Right atrium auricular region (tissue), 2 donors: ENCODE results near the gene AGAP1. TPM values are rescaled to one million over a fixed set of nuclear protein-coding genes. Genes with fewer than 3 reads are reported as not detected.

Experiments used
- DNase-seq: peaks from one replicate; pipeline ENCODE4 v3.0.0-alpha.2; 2019; ENCODE audit warnings: low spot score
- H3K27ac ChIP-seq, 2 donors: fragments of 200-600 bp; sonication (generic); 1 replicate in 1 of 2; 2 replicates in 1 of 2; pipeline ENCODE4 v1.5.1; 2016 to 2019
- H3K27me3 ChIP-seq, 2 donors: fragments of 200-600 bp; sonication (generic); one replicate each; pipeline versions ENCODE4 v1.5.1 to v1.6.0; 2017 to 2019
- H3K36me3 ChIP-seq: fragments of 200-600 bp; sonication (generic); one replicate; pipeline ENCODE4 v1.5.1; 2016
- H3K4me1 ChIP-seq, 2 donors: fragments of 200-600 bp; sonication (generic); one replicate each; pipeline versions ENCODE4 v1.5.1 to v1.6.0; 2017 to 2019
- H3K4me3 ChIP-seq, 2 donors: fragments of 200-600 bp; sonication (generic); 1 replicate in 1 of 2; 2 replicates in 1 of 2; pipeline ENCODE4 v1.5.1; 2017 to 2019; ENCODE audit warnings: mild to moderate bottlenecking in 1 of 2, moderate library complexity in 1 of 2
- H3K9me3 ChIP-seq, 2 donors: fragments of 200-600 bp; sonication (generic); one replicate each; pipeline ENCODE4 v1.5.1; 2019
- total RNA-seq, 2 donors: library from RNA; depleted of rRNA; stranded (reverse); fragments of >200 nt; gene quantifications; one replicate each; pipeline ENCODE4 v1.1.0, GENCODE V29; 2016
- TF ChIP-seq, protein P1 (sequence below), 2 donors: fragments of 200-600 bp; sonication (generic); IDR thresholded peaks; one replicate each; pipeline ENCODE4 v1.5.1; 2019; ENCODE audit warnings: antibody characterized with exemption in 2 of 2

Gene AGAP1
- total RNA-seq, 2 donors from 2014 or later, result 11.6 to 17.2 TPM

GRCh38 chr2:236113948-236114347, 620.1 kb downstream of the AGAP1 start:
- Histone ChIP-seq H3K9me3 (no peaks in the 10 kb centered on the region), H3K27ac (no peak overlapping the region), H3K27me3 (no peaks in the 10 kb centered on the region), H3K4me3 (no peak overlapping the region), H3K4me1 (peaks cover 0 to 2% of the 10 kb centered on the region in 2 donors), H3K36me3 (no peaks in the 10 kb centered on the region)
- no peak for DNase-seq
- TF ChIP-seq, protein P1, sequence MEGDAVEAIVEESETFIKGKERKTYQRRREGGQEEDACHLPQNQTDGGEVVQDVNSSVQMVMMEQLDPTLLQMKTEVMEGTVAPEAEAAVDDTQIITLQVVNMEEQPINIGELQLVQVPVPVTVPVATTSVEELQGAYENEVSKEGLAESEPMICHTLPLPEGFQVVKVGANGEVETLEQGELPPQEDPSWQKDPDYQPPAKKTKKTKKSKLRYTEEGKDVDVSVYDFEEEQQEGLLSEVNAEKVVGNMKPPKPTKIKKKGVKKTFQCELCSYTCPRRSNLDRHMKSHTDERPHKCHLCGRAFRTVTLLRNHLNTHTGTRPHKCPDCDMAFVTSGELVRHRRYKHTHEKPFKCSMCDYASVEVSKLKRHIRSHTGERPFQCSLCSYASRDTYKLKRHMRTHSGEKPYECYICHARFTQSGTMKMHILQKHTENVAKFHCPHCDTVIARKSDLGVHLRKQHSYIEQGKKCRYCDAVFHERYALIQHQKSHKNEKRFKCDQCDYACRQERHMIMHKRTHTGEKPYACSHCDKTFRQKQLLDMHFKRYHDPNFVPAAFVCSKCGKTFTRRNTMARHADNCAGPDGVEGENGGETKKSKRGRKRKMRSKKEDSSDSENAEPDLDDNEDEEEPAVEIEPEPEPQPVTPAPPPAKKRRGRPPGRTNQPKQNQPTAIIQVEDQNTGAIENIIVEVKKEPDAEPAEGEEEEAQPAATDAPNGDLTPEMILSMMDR (IDR thresholded peaks at IDR 0.05), result no peak

DNA sequence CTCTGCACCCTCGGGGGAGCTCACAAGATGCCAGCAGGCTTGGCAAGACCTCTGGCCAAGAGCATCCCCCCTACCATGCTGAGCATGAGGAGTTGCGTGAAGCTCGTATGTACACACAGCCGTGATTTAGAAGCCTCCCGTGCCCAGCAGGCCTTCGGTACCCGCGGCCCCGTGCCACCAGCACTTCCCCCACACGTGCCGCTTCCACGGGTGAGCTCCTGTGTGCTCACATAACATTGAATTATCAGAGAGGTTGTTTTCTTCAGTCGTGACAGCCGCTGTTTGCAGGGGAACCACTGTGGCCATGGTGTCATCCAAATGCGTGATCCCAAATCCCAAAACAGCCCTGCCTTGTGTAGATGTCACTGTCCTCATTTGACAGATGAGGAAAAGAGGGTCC, 621.1 kb downstream of the AGAP1 start:
- Histone ChIP-seq H3K9me3 (no peaks in the 10 kb centered on the region), H3K36me3 (no peaks in the 10 kb centered on the region), H3K27ac (no peak overlapping the region), H3K4me1 (no peaks in the 10 kb centered on the region), H3K27me3 (no peaks in the 10 kb centered on the region), H3K4me3 (no peak overlapping the region)
- DNase-seq, result no peak
- TF ChIP-seq, protein P1 (IDR thresholded peaks at IDR 0.05), result no peak

- no peaks in the 10 kb centered on the region for H3K4me1 ChIP-seq
- no peak overlapping the region for H3K4me3 ChIP-seq
- H3K9me3 ChIP-seq, result no peaks in the 10 kb centered on the region
- DNase-seq, result no peak
- no peaks in the 10 kb centered on the region for H3K27me3 ChIP-seq
- TF ChIP-seq, protein P1 (IDR thresholded peaks at IDR 0.05), result no peak
- no peak overlapping the region for H3K27ac ChIP-seq
- no peaks in the 10 kb centered on the region for H3K36me3 ChIP-seq
Measured at GRCh38 chr2:236117401-236117800, 623.6 kb downstream of the AGAP1 start.

GRCh38 chr2:236117861-236118269, 624.0 kb downstream of the AGAP1 start:
- TF ChIP-seq, protein P1 (IDR thresholded peaks at IDR 0.05), result no peak
- Histone ChIP-seq H3K36me3 (no peaks in the 10 kb centered on the region), H3K27ac (no peak overlapping the region), H3K4me1 (no peaks in the 10 kb centered on the region), H3K9me3 (no peaks in the 10 kb centered on the region), H3K4me3 (no peak overlapping the region), H3K27me3 (no peaks in the 10 kb centered on the region)
- DNase-seq, result no peak

GRCh38 chr2:236119003-236119402, 625.2 kb downstream of the AGAP1 start:
- Histone ChIP-seq H3K36me3 (no peaks in the 10 kb centered on the region), H3K27ac (no peak overlapping the region), H3K4me3 (no peak overlapping the region), H3K4me1 (no peaks in the 10 kb centered on the region), H3K27me3 (no peaks in the 10 kb centered on the region), H3K9me3 (no peaks in the 10 kb centered on the region)
- no peak for DNase-seq
- TF ChIP-seq, protein P1 (IDR thresholded peaks at IDR 0.05), result no peak

- TF ChIP-seq, protein P1 (IDR thresholded peaks at IDR 0.05), result no peak
- Histone ChIP-seq H3K27me3 (no peaks in the 10 kb centered on the region), H3K27ac (no peak overlapping the region), H3K4me1 (no peaks in the 10 kb centered on the region), H3K36me3 (no peaks in the 10 kb centered on the region), H3K4me3 (no peak overlapping the region), H3K9me3 (no peaks in the 10 kb centered on the region)
- no peak for DNase-seq
Measured at GRCh38 chr2:236119476-236119875, 625.6 kb downstream of the AGAP1 start.
